Breast epithelium (tissue), 4 donors: Measurements from ENCODE around the gene TMEM220. TPM values are rescaled to one million over a fixed set of nuclear protein-coding genes. Genes with fewer than 3 reads are reported as not detected.

Experiments used
- DNase-seq, 2 donors: peaks; one replicate each; pipeline ENCODE4 v3.0.0-alpha.2; 2019; ENCODE audit warnings: low spot score in 2 of 2
- H3K27ac ChIP-seq, 2 donors: fragments of 200-600 bp; sonication (generic) in 1 of 2; one replicate each; pipeline ENCODE4 v1.5.1; 2016 to 2019; ENCODE audit warnings: mild to moderate bottlenecking in 1 of 2
- H3K27me3 ChIP-seq, 2 donors: fragments of 200-600 bp; sonication (generic) in 1 of 2; one replicate each; pipeline versions ENCODE4 v1.5.1 to v1.6.0; 2017 to 2019; ENCODE audit warnings: control low read depth in 1 of 2, mild to moderate bottlenecking in 1 of 2
- H3K36me3 ChIP-seq: fragments of 200-600 bp; one replicate; pipeline ENCODE4 v1.5.1; 2019
- H3K4me1 ChIP-seq, 2 donors: fragments of 200-600 bp; sonication (generic); one replicate each; pipeline ENCODE4 v1.5.1; 2016 to 2019; ENCODE audit warnings: control low read depth in 1 of 2
- H3K4me3 ChIP-seq, 3 donors: fragments of 200-600 bp; sonication (generic); 1 replicate in 2 of 3; 2 replicates in 1 of 3; pipeline ENCODE4 v1.5.1; 2016 to 2019; ENCODE audit warnings: mild to moderate bottlenecking in 3 of 3, moderate library complexity in 2 of 3
- H3K9me3 ChIP-seq, 2 donors: fragments of 200-600 bp; sonication (generic) in 1 of 2; one replicate each; pipeline ENCODE4 v1.5.1; 2016 to 2019; ENCODE audit warnings: control low read depth in 1 of 2
- POLR2A ChIP-seq: fragments of 450-650 bp; IDR thresholded peaks from one replicate; pipeline ENCODE4 v1.6.1; 2016; ENCODE audit warnings: antibody characterized with exemption, mild to moderate bottlenecking, moderate library complexity
- POLR2AphosphoS5 ChIP-seq, 3 donors: sonication (generic); formaldehyde crosslinking; IDR thresholded peaks; one replicate each; pipeline ENCODE4 v1.6.1; 2017; ENCODE audit warnings: antibody characterized with exemption in 3 of 3
- intact Hi-C: fragments of 100-400 bp; cut with DNase I; formaldehyde crosslinking; loops from one replicate; pipeline ENCODE4 v1.15.1; 2023; ENCODE audit warnings: low total_unique reads
- total RNA-seq, 3 donors: library from RNA; depleted of rRNA; stranded (reverse); fragments of >200 nt; gene quantifications; one replicate each; pipeline ENCODE4 v1.1.0, GENCODE V29; 2016
- TF ChIP-seq, protein P1 (sequence below), 3 donors: fragments of 450-650 bp; IDR thresholded peaks; one replicate each; pipeline ENCODE4 v1.5.1; 2016 to 2017; ENCODE audit warnings: antibody characterized with exemption in 3 of 3, mild to moderate bottlenecking in 3 of 3, moderate library complexity in 3 of 3

The TMEM220 gene
- total RNA-seq, 3 donors from 2014 or later = 8.5 to 13.4 (median 9.5) TPM

DNA sequence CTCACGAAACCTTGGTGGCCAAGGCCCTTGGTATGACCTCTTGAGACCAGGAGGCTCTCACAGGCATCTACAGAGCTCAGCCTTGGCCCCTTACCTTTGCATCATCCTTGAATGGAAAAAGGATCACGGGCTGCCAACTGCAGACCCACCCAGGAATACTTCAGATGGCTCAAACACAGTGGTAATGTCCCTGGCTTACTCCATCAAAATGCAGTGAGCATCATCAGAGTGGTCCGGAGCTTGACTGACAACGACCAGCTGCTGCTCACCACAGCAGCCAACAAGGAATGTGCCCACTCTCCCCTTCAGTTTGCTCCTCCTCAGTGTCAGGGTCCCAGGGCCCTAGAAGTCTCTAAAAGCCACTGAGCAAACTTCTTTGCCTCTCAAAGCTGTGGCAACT is 55.1 kb downstream of the TMEM220 start:
- DNase-seq = no peak

DNA sequence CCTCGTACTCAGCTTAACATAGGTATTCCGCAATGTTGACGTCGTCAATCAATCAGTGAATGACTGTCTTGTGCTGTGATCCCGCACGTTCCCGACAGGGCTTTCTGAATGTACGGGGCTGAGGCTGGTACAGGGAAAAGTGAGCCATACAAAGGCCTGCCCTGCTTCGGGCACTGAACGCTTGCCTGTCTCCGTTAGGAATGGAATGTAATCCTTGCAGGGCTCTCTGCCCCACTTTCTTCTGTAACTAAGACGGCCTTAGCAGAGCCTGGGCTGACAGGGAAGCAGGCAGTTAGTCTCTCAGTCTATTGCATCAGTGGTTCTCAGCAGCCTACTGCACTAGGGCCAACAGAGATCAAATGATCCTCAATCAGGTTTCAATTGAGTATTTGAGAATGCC is 56.5 kb downstream of the TMEM220 start:
- Histone ChIP-seq H3K4me3 (no peak overlapping the region), H3K36me3 (no peaks in the 10 kb centered on the region), H3K27me3 (no peaks in the 10 kb centered on the region), H3K4me1 (no peaks in the 10 kb centered on the region), H3K27ac (no peak overlapping the region), H3K9me3 (no peaks in the 10 kb centered on the region)
- TF ChIP-seq, protein P1, sequence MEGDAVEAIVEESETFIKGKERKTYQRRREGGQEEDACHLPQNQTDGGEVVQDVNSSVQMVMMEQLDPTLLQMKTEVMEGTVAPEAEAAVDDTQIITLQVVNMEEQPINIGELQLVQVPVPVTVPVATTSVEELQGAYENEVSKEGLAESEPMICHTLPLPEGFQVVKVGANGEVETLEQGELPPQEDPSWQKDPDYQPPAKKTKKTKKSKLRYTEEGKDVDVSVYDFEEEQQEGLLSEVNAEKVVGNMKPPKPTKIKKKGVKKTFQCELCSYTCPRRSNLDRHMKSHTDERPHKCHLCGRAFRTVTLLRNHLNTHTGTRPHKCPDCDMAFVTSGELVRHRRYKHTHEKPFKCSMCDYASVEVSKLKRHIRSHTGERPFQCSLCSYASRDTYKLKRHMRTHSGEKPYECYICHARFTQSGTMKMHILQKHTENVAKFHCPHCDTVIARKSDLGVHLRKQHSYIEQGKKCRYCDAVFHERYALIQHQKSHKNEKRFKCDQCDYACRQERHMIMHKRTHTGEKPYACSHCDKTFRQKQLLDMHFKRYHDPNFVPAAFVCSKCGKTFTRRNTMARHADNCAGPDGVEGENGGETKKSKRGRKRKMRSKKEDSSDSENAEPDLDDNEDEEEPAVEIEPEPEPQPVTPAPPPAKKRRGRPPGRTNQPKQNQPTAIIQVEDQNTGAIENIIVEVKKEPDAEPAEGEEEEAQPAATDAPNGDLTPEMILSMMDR (IDR thresholded peaks at IDR 0.05) = no peak
- TF ChIP-seq POLR2AphosphoS5 (IDR thresholded peaks at IDR 0.05) (no peak), POLR2A (no peak)
- intact Hi-C loops = no loop called here
- DNase-seq = no peak

More for the DNA sequence above, 55.1 kb downstream of the TMEM220 start:
- no peak overlapping the region for H3K4me3 ChIP-seq
- no peaks in the 10 kb centered on the region for H3K27me3 ChIP-seq
- H3K9me3 ChIP-seq = no peaks in the 10 kb centered on the region
- no peaks in the 10 kb centered on the region for H3K4me1 ChIP-seq
- H3K27ac ChIP-seq = no peak overlapping the region
- no peaks in the 10 kb centered on the region for H3K36me3 ChIP-seq
- intact Hi-C loops = no loop called here
- no peak for TF ChIP-seq POLR2A
- TF ChIP-seq, protein P1 (IDR thresholded peaks at IDR 0.05) = no peak
- no peak for TF ChIP-seq POLR2AphosphoS5 (IDR thresholded peaks at IDR 0.05)

DNA sequence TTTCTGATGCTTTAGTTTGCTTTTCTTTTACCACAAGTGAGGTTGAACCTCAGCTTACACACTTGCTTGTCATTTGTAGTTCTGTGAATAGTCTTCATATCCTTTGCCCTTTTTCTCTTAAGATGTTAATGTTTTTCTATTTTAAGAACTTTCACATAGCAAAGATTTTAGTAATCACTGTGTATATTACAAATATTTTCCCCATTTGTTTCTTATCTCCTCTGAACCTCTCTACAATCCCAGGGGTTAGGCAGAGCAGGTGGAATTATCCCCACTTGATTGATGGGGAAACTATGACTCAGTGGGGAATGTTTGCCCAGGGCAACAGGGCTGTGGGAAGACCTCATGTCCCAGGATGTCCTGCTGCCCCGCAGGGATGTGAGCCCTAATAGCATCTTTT is 61.0 kb downstream of the TMEM220 start:
- TF ChIP-seq POLR2A = no peak
- no peak for TF ChIP-seq POLR2AphosphoS5 (IDR thresholded peaks at IDR 0.05)
- TF ChIP-seq, protein P1 (IDR thresholded peaks at IDR 0.05) = no peak
- Histone ChIP-seq H3K4me3 (no peak overlapping the region), H3K27me3 (no peaks in the 10 kb centered on the region), H3K36me3 (no peaks in the 10 kb centered on the region), H3K27ac (no peak overlapping the region), H3K4me1 (no peaks in the 10 kb centered on the region), H3K9me3 (no peaks in the 10 kb centered on the region)
- intact Hi-C loops = no loop called here
- no peak for DNase-seq

DNA sequence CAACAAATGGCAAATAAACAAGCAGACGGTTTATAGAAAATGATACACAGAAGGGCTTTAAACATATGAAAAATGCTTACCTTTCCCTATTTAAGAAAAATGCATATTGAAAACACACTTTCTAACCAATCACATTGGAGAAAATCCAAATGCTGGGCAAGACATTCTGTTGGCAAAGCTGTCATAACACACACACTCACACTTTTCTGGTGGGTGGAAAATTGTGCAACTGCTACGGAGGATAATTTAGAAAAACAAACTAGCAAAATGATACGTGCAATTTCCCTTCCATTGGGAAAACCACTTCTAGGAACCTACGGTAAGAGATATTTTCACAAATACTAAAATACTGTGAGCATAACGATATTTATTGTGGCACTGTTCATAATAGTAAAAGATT is 62.9 kb downstream of the TMEM220 start:
- no peaks in the 10 kb centered on the region for H3K4me1 ChIP-seq
- no peak overlapping the region for H3K4me3 ChIP-seq
- H3K9me3 ChIP-seq = no peaks in the 10 kb centered on the region
- DNase-seq = no peak
- H3K27me3 ChIP-seq = no peaks in the 10 kb centered on the region
- TF ChIP-seq, protein P1 (IDR thresholded peaks at IDR 0.05) = no peak
- no peak for TF ChIP-seq POLR2A
- intact Hi-C loops = no loop called here
- H3K36me3 ChIP-seq = no peaks in the 10 kb centered on the region
- no peak overlapping the region for H3K27ac ChIP-seq

DNA sequence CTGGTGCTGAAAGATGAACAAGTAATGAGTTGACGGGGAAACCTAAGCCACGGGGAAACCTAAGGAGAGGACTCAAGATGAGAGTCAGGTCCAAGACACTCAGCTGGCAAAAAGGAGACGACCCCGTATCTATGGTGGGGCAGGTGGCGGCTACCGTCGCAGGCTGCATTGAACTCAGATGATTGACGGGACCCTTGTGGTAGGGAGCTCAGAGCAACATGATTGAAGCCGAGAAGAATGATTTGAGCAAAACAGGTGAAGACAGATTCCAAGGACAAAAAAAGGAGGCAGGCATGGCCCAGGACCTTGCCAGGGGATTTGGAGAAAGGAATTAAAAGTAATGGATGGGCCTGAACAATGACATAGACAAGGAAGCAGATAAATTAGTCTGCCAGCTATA is 65.3 kb downstream of the TMEM220 start:
- Histone ChIP-seq H3K4me1 (no peaks in the 10 kb centered on the region), H3K36me3 (no peaks in the 10 kb centered on the region), H3K27ac (no peak overlapping the region), H3K27me3 (no peaks in the 10 kb centered on the region), H3K4me3 (no peak overlapping the region), H3K9me3 (no peaks in the 10 kb centered on the region)
- intact Hi-C loops = no loop called here
- TF ChIP-seq, protein P1 (IDR thresholded peaks at IDR 0.05) = no peak
- TF ChIP-seq POLR2AphosphoS5 (IDR thresholded peaks at IDR 0.05) (no peak), POLR2A (no peak)
- DNase-seq = no peak

Other genes starting within 250 kb of the TMEM220 start
- 1 to 10 TPM in 1 of 3 donors, not detected in 2; 1.9 TPM for gene MYH1, start 211.5 kb downstream of the TMEM220 start, total RNA-seq
- under 1 TPM in 1 of 3 donors, not detected in 2; 0.16 TPM for gene MYH2, start 180.4 kb downstream of the TMEM220 start, total RNA-seq
- gene MYH3, start 72.7 kb downstream of the TMEM220 start, total RNA-seq = 1 to 10 TPM in 2 of 3 donors, under 1 TPM in 1; 0.80 to 2.9 (median 2.2) TPM
- gene SCO1, start 32.5 kb downstream of the TMEM220 start, total RNA-seq = 10 to 100 TPM; 17.6 to 22.3 (median 19.3) TPM
- gene ADPRM, start 32.4 kb downstream of the TMEM220 start, total RNA-seq = 10 to 100 TPM; 15.2 to 31.0 (median 24.6) TPM
- gene TMEM238L, start 74.1 kb upstream of the TMEM220 start, total RNA-seq = under 1 TPM in 1 of 3 donors, not detected in 2; 0.66 TPM
- gene PIRT, start 108.1 kb upstream of the TMEM220 start, total RNA-seq = under 1 TPM in 1 of 3 donors, not detected in 2; under 0.01 TPM